WERI-Rb-1 (cell line): Measurements from ENCODE around the gene LUM.

ENCODE experiments used
- DNase-seq: peaks from one replicate; pipeline ENCODE4 v3.0.0-alpha.2; 2020
- H3K27ac ChIP-seq: fragments of 250-450 bp; sonication (Bioruptor Pico); 2 replicates; pipeline ENCODE4 v1.5.1; 2020; ENCODE audit warnings: mild to moderate bottlenecking, moderate library complexity
- H3K27me3 ChIP-seq: fragments of 250-450 bp; sonication (Bioruptor Pico); 2 replicates; pipeline ENCODE4 v1.5.1; 2021; ENCODE audit warnings: mild to moderate bottlenecking, low read depth, moderate library complexity; ENCODE audit not compliant: insufficient read depth, severe bottlenecking
- H3K36me3 ChIP-seq: fragments of 250-450 bp; sonication (Bioruptor Pico); 2 replicates; pipeline ENCODE4 v1.5.1; 2020; ENCODE audit warnings: mild to moderate bottlenecking, moderate library complexity
- H3K4me3 ChIP-seq: 2 replicates; pipeline ENCODE4 v1.5.1; 2011; ENCODE audit warnings: low read depth, mild to moderate bottlenecking, control low read depth, low read length
- H3K9me3 ChIP-seq: fragments of 250-450 bp; sonication (Bioruptor Pico); 2 replicates; pipeline ENCODE4 v1.5.1; 2021; ENCODE audit warnings: mild to moderate bottlenecking, moderate library complexity; ENCODE audit not compliant: severe bottlenecking
- TF ChIP-seq, protein P1 (sequence below): IDR thresholded peaks from 2 replicates; pipeline ENCODE4 v1.5.1; 2011; ENCODE audit warnings: low read depth, mild to moderate bottlenecking, control low read depth, inconsistent platforms, low read length

Gene LUM

GRCh38 chr12:91061091-91061490 is 50.2 kb downstream of the LUM start:
- H3K27ac ChIP-seq, result no peak overlapping the region
- H3K4me3 ChIP-seq, result no peak overlapping the region
- TF ChIP-seq, protein P1, sequence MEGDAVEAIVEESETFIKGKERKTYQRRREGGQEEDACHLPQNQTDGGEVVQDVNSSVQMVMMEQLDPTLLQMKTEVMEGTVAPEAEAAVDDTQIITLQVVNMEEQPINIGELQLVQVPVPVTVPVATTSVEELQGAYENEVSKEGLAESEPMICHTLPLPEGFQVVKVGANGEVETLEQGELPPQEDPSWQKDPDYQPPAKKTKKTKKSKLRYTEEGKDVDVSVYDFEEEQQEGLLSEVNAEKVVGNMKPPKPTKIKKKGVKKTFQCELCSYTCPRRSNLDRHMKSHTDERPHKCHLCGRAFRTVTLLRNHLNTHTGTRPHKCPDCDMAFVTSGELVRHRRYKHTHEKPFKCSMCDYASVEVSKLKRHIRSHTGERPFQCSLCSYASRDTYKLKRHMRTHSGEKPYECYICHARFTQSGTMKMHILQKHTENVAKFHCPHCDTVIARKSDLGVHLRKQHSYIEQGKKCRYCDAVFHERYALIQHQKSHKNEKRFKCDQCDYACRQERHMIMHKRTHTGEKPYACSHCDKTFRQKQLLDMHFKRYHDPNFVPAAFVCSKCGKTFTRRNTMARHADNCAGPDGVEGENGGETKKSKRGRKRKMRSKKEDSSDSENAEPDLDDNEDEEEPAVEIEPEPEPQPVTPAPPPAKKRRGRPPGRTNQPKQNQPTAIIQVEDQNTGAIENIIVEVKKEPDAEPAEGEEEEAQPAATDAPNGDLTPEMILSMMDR, result no peak
- no peak for DNase-seq
- no peaks in the 10 kb centered on the region for H3K36me3 ChIP-seq
- no peaks in the 10 kb centered on the region for H3K27me3 ChIP-seq
- H3K9me3 ChIP-seq, result no peaks in the 10 kb centered on the region

DNA sequence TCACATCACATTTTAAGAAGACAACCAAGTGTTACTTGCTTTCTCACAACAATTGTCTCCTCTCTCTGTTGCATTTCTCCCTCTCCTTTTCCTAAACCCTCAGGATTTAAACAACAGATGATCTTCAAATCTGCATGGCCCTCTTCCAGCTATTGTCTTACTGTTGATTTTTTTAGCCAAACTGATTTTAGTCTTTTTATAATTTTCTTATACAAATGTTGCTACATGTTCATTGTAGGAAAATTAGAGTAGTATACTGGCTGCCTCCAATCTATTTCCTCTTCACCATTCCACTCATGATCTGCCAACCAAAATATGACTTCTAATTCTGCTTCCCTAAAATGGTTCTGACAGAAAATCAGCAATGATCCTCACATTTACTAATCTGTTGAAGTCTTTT is 52.1 kb downstream of the LUM start:
- Histone ChIP-seq H3K4me3 (no peak overlapping the region), H3K27ac (no peak overlapping the region), H3K27me3 (no peaks in the 10 kb centered on the region), H3K9me3 (no peaks in the 10 kb centered on the region), H3K36me3 (no peaks in the 10 kb centered on the region)
- no peak for DNase-seq
- TF ChIP-seq, protein P1, result no peak

DNA sequence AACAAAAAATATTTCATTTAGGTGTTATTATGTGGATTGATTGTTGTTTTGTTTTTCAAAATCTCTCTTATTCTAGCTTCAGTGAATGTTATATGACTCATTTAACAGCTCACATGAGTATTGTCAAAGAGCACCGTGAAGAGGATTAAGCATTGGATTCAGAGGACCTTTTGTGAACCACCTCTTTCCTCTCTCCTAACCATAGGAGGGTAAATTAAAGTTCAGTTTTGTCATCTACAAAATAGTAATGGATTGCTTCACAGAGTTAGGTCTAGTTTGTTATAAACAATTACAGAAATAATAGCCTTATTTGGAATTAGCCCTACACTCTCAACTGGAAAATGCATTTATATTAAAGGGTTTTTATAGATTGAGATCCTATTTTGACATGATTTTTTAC is 52.5 kb downstream of the LUM start:
- DNase-seq, result no peak
- Histone ChIP-seq H3K9me3 (no peaks in the 10 kb centered on the region), H3K36me3 (no peaks in the 10 kb centered on the region), H3K27ac (no peak overlapping the region), H3K27me3 (no peaks in the 10 kb centered on the region), H3K4me3 (no peak overlapping the region)
- TF ChIP-seq, protein P1, result no peak

DNA sequence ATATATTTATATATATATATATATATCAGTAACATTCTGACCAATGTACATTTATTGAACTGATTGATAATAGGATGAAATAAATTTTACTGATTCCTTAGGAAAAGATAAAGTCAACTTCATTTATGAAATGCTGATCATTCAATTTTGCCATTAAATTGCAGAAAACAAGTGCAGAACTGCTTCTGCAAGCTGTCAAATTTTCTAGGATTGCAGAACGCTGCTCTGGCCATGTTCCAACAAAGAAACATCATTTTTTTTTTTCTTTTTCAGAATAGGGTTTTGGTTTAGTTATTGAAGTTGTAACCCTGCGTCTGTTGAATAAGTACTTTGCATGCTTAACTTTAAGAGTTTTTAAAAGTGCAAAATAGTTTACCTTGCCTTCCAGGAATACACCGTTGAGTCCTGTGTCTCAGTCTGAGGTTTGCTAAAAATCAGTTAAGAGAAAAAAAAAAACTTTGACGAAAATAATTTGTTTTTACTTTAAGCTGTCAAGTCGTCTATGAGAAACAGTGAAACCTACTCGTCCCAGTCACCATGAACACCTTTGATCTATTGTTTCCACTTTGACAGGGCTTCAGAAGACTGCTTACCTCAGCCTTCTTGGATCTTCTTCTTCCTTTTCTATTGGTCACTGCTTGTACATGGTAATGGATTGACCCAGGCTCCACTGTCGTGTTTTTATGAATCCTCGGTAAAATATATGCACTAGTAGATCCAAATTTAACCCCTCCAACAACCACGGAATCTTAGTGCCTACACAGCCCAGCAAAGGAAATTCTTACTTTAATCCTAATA is 53.7 kb downstream of the LUM start, which contains the start of gene KERA:
Gene KERA (minus strand): TSS at position 657 of the 798 bp plus-strand sequence. CDS start 1,743 bp downstream, outside the sequence.
- no peak for DNase-seq
- TF ChIP-seq, protein P1, result no peak
- no peaks in the 10 kb centered on the region for H3K9me3 ChIP-seq
- no peaks in the 10 kb centered on the region for H3K27me3 ChIP-seq
- no peak within 1 kb of the TSS for H3K27ac ChIP-seq
- H3K36me3 ChIP-seq, result no peaks in the 10 kb centered on the region
- no peak within 1 kb of the TSS for H3K4me3 ChIP-seq

GRCh38 chr12:91056488-91056887 is 54.8 kb downstream of the LUM start:
- Histone ChIP-seq H3K9me3 (no peaks in the 10 kb centered on the region), H3K4me3 (no peak overlapping the region), H3K27ac (no peak overlapping the region), H3K36me3 (no peaks in the 10 kb centered on the region), H3K27me3 (no peaks in the 10 kb centered on the region)
- DNase-seq, result no peak
- TF ChIP-seq, protein P1, result no peak

DNA sequence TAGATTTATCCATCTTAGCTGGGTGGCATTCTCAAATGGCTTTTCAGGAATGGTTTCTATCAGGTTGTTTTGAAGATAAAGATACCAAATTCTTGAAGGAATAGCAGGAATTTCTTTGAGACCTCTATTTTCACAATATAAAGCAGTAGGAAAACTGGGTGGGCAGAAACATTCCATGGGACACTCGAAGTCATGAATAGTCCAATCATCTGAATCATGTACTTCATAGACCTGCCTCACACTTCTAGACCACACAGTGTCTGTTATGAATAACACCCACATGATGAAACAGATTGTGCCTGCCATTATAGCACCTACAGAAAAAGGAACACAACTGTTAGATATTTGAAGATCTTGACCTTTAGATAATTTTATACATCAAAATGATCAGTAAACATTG is 55.3 kb downstream of the LUM start:
- DNase-seq, result no peak
- Histone ChIP-seq H3K27me3 (no peaks in the 10 kb centered on the region), H3K9me3 (no peaks in the 10 kb centered on the region), H3K27ac (no peak overlapping the region), H3K4me3 (no peak overlapping the region), H3K36me3 (no peaks in the 10 kb centered on the region)
- TF ChIP-seq, protein P1, result no peak
